HL-60/S4 (cell line): ENCODE results near the gene IL4I1.
"Not testable (repeated sequence)": the region's sequence is repeated elsewhere in the genome, so short reads cannot be mapped to it uniquely, and the experiment has no call there.

Experiments used
- in situ Hi-C: fragments of 300-500 bp; cut with MboI; formaldehyde crosslinking; loops from 2 replicates; pipeline ENCODE4 v1.14.3; 2022; ENCODE audit warnings: low sequenced_read_pairs

Gene IL4I1

GRCh38 chr19:49896863-49897621 is at the start of gene IL4I1:
TSS of gene IL4I1 (minus strand) at chr19:49896887. CDS start at chr19:49896160, 727 bp downstream.
- in situ Hi-C loops = no loop called here

DNA sequence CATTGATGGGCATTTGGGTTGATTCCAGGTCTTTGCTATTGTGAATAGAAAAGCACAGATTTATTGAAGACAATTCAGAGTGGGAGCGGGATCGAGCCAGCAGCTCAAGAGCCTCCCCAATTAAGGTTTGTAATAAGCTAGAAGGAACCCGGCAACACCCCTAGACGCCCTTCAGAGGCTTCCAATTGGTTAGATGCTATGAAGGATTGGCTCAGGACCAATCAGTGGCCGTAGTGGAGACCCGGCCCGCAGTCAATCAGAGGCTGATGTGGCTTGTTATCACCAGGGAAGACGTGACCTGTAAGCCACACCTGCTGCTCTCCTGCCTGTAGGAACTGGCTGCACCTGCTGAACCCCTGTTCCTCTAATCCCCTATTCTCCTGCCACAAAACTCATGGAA is 49.7 kb upstream of the IL4I1 start:
- in situ Hi-C loops = no loop called here

DNA sequence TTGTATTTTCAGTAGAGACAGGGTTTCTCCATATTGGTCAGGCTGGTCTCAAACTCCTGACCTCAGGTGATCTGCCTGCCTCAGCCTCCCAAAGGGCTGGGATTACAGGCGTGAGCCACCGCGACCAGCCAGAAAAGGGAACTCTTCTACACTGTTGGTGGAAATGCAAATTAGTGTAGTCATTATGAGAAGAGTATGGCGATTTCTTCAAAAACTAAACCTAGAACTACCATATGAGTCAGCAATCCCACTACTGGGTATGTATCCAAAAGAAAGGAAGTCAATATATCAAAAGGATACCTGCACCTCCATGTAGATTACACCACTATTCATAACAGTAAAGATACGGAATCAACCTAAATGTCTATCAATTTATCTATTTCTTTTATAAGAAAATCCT is 47.9 kb upstream of the IL4I1 start:
- in situ Hi-C loops = not testable (repeated sequence)

DNA sequence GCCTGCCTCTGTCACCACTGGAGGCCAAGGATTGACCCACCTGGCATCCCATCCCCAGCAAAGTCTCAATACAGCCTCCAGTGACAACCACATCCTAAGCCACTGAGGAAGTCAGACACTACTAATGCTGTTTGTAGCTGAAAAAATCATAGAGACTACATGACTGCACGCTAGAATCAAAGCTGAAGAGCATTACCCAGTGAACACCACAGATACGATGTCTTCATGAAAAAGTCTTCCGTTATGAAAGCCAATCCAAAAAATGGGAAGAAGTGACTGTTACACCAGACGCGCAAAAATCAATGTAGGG is 43.8 kb upstream of the IL4I1 start:
- in situ Hi-C loops = no loop called here

GRCh38 chr19:49939721-49940481 is 43.2 kb upstream of the IL4I1 start:
- in situ Hi-C loops = no loop called here

GRCh38 chr19:49938662-49939061 is 42.0 kb upstream of the IL4I1 start:
- in situ Hi-C loops = no loop called here

DNA sequence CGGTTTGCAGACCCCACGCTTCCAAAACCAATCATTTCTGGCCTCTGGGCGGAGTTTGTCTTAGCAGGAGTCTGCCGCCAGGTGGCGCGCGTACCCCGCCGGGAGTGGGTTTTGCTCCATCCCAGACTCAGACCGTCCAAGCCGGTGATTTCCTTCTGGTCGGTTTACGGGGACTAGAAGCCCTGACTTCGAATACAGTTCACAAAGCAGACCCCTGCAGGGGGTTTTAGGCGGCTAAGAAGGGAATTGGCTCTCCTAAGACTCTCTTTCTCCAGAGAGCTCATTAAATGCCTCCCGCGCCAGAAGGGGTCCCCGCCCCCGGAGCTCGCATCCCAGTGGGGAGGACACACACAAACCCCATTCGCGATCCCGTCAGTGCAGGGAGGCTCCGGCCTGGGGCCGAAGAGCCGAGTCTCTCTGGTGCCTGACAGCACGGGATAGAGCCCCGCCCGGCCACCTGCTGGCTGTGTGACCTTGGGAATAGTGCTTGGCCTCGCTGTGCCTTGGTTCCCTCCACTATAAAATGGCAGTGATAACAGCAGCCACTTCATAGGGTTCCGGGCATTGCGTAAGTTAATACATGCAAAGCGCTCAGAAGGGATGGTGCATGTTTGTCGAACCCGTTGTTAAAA is 41.2 kb upstream of the IL4I1 start:
- in situ Hi-C loops = no loop called here

- in situ Hi-C loops = no loop called here
Observed at GRCh38 chr19:49936549-49936948, 39.9 kb upstream of the IL4I1 start.

GRCh38 chr19:49933643-49934042 is 37.0 kb upstream of the IL4I1 start:
- in situ Hi-C loops = no loop called here

DNA sequence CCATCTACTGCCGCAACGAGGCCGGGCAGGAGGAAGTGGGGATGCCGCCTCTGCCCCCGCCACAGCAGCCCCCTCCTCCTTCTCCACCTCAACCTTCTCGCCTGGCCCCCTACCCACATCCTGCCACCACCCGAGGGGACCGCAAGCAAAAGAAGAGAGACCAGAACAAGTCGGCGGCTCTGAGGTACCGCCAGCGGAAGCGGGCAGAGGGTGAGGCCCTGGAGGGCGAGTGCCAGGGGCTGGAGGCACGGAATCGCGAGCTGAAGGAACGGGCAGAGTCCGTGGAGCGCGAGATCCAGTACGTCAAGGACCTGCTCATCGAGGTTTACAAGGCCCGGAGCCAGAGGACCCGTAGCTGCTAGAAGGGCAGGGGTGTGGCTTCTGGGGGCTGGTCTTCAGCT is 36.0 kb upstream of the IL4I1 start:
- in situ Hi-C loops = no loop called here

GRCh38 chr19:49932041-49932451 is 35.4 kb upstream of the IL4I1 start:
- in situ Hi-C loops = no loop called here

DNA sequence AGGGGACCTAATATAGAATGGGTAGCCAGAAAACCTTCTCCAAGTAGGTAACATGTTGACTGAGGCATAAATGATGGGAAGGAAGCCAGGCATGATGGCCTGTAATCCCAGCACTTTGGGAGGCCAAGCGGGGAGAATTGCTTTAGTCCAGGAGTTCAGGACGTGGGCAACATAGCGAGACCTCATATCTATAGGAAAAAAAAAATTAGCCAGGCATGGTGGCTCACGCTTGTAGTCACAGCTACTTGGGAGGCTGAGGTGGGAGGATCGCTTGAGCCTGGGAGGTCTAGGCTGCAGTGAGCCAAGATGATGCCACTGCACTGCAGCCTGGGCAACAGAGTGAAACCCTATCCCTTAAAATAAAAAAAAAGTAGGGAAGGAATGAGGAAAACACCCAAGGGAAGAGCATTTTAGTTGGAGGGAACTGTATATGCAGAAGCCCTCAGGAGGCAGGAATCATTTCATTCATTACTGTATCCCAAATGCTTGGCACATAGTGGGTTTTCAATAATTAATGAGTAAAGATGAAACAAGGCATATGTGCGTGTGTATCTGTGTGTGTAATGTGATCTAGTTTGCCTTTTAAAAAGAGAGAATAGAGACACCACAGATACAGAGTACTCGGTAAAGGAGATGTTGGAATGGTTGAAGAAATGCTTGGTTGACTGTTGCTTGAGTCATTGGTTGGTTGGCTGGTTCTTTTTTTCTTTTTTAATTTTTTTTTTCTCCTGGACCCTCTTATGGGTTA is 34.8 kb upstream of the IL4I1 start:
- in situ Hi-C loops = no loop called here

DNA sequence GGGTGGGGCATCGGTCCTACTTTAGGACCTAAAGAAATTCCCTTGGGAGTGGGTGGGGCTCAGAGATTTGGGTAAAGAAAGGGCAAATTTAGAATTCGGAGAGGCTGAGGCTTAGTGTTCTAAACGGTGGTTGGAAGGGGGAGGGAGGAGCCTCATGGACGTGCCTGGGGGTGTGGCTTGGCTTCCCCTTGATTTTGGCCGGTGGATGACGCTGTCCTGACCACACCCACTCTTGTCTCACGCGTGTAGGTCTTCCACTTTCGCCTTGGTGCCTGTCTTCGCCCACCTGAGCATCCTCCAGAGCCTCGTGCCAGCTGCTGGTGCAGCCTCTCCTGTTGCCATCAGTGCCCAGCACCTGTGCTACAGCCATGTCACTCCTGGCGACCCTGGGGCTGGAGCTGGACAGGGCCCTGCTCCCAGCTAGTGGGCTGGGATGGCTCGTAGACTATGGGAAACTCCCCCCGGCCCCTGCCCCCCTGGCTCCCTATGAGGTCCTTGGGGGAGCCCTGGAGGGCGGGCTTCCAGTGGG is 33.9 kb upstream of the IL4I1 start:
- in situ Hi-C loops = no loop called here

DNA sequence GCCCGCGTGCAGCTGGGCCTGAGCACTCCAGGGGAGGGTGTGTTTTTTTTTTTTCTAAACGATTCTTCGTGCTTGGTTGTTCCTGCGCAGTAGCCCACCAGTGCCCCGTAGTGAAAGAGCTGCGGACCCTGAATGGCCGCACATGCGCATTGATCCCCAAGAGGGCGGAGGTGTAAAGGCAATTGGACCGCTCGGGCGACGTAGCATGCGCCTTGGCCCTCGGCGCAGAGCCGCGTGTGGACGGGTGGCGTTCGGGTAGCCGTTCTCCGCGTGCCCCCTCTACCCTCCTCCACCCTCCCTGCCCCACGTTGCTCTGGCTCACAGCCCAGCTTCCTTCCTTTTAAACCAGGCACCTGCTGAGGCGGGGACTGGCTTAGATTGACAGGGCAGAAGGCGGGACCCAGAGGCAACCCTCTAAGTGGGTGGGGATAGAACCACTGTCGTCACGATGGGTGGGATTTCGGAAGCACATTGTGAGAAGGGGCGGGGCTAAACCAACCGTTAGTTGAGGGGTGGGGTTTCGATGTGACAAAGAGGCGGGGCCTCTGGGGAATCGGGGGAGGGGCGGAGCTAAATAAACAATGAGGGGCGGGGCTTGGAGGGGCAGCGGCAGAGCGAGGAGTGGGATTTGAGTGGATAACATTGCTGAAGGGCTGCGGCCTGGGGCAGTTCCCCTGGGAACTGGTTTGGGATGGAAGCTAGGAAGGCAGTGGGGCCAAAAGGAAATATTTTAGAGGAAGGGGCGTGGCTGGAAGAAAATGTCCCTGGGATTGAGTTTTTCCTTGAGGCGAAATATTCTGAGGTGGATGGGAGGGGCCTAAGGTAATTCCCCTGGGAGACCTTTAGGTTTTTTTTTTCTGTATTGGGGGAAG is 33.2 kb upstream of the IL4I1 start:
- in situ Hi-C loops = no loop called here

GRCh38 chr19:49929121-49929610 is 32.5 kb upstream of the IL4I1 start, which contains the start of the genes ATF5 and NUP62:
TSS of gene ATF5 (plus strand) at chr19:49929205. CDS start at chr19:49930851, 1,646 bp downstream.
TSS of gene NUP62 (minus strand) at chr19:49929504. CDS start at chr19:49909807, 19,697 bp downstream.
- in situ Hi-C loops = no loop called here

DNA sequence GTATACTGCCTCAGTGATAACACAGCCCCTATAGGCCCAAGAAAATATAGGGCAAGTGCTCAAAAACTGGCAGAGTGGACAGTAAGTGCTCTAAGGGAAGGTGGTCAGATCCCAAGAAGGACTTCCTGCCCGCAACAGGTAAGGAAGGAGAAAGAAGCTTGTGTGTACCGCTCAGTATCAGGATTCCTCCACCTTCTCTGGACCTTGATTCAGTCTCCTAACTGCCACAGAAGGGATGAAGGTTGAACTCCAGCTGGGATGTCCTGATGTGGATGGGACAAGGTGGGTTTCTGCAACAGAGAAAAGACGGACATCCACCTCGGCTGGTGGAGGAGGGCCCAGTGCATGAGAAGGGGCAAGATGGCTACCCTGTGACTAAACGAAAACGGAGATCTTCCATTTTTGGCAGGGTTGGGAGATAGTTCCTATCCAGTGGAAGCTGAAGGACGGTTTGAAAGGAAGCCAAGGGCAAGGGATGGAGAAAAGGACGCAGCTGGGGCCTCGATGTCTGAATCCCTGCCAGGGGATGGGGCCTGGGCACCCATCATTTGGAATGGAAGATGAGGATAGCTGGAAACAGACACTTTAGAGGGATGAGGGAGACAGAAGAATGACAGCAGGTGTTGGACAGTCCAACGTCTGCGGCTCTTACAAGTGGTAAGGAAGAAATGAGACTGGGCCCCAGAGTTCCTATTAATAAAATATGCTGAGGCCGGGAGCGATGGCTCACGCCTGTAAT is 31.0 kb upstream of the IL4I1 start:
- in situ Hi-C loops = no loop called here

GRCh38 chr19:49926515-49926914 is 29.8 kb upstream of the IL4I1 start:
- in situ Hi-C loops = no loop called here

GRCh38 chr19:49925486-49925885 is 28.8 kb upstream of the IL4I1 start:
- in situ Hi-C loops = no loop called here

- in situ Hi-C loops = not testable (repeated sequence)
Observed at GRCh38 chr19:49924881-49925210, 28.2 kb upstream of the IL4I1 start.
